SK-N-SH (cell line): Measurements from ENCODE around the gene INSYN2B. TPM values are rescaled to one million over a fixed set of nuclear protein-coding genes. Genes with fewer than 3 reads are reported as not detected.

Source experiments
- CTCF ChIA-PET: fragments of 300-600, 350-600 bp; formaldehyde crosslinking; extraction: SDS; loops from one replicate; lab custom pipeline; 2021; lab: Yijun Ruan, JAX
- POLR2A ChIA-PET: fragments of 350-600 bp; sonication (Branson Sonifier 250); formaldehyde crosslinking; extraction: SDS; loops from one replicate; lab custom pipeline; 2020; ENCODE audit warnings: antibody characterized with exemption, inconsistent platforms; lab: Yijun Ruan, JAX
- DNase-seq: peaks from one replicate; pipeline ENCODE4 v3.0.0; 2012
- H2AFZ ChIP-seq: fragments of 200-600 bp; sonication (generic); 2 replicates; pipeline ENCODE4 v1.8.1; 2016; ENCODE audit warnings: antibody characterized with exemption, mild to moderate bottlenecking, low read depth
- H3F3A ChIP-seq: fragments of 200-600 bp; sonication (generic); replicated peaks from 2 replicates; pipeline ENCODE3; 2016; ENCODE audit warnings: antibody characterized with exemption, mild to moderate bottlenecking; ENCODE audit not compliant: insufficient read depth
- H3K27ac ChIP-seq, 2 experiments: fragments of 200-500 bp in 1 of 2; fragments of 200-600 bp in 1 of 2; sonication (Bioruptor generic) in 1 of 2; sonication (generic), shearing (Covaris generic) in 1 of 2; 2 replicates each; pipeline versions ENCODE4 v1.5.1 to v1.6.1; 2014 to 2016; ENCODE audit warnings: low read depth in 2 of 2, inconsistent platforms in 1 of 2, low read length in 1 of 2, mild to moderate bottlenecking in 1 of 2, mixed read lengths in 1 of 2
- H3K27me3 ChIP-seq: fragments of 200-600 bp; sonication (generic), shearing (Covaris generic); 2 replicates; pipeline ENCODE4 v1.6.1; 2016; ENCODE audit warnings: mixed run types; ENCODE audit not compliant: insufficient read depth
- H3K36me3 ChIP-seq, 2 experiments: fragments of 200-500 bp in 1 of 2; fragments of 200-600 bp in 1 of 2; sonication (Bioruptor generic) in 1 of 2; sonication (generic) in 1 of 2; replicated peaks in 1 of 2; 2 replicates each; pipeline versions ENCODE3 to v1.5.1; 2014 to 2016; ENCODE audit warnings: low read length in 1 of 2, mild to moderate bottlenecking in 1 of 2; ENCODE audit not compliant: insufficient read depth in 2 of 2, control insufficient read depth in 1 of 2
- H3K4me1 ChIP-seq, 2 experiments: fragments of 200-500 bp in 1 of 2; fragments of 200-600 bp in 1 of 2; sonication (Bioruptor generic) in 1 of 2; sonication (generic), shearing (Covaris generic) in 1 of 2; 2 replicates each; pipeline versions ENCODE4 v1.5.1 to v1.6.1; 2014 to 2016; ENCODE audit warnings: low read depth in 1 of 2, low read length in 1 of 2, mixed run types in 1 of 2; ENCODE audit not compliant: insufficient read depth in 2 of 2, control insufficient read depth in 1 of 2
- H3K4me2 ChIP-seq: fragments of 200-600 bp; sonication (generic), shearing (Covaris generic); 2 replicates; pipeline ENCODE4 v1.6.1; 2017; ENCODE audit warnings: mixed run types
- H3K4me3 ChIP-seq, 2 experiments: fragments of 200-500 bp in 1 of 2; fragments of 200-600 bp in 1 of 2; sonication (Bioruptor generic) in 1 of 2; sonication (generic), shearing (Covaris generic) in 1 of 2; 2 replicates each; pipeline versions ENCODE4 v1.5.1 to v1.8.1; 2014 to 2016; ENCODE audit warnings: low read depth in 2 of 2, inconsistent platforms in 1 of 2, low read length in 1 of 2, mild to moderate bottlenecking in 1 of 2, mixed read lengths in 1 of 2, moderate library complexity in 1 of 2
- H3K79me2 ChIP-seq: fragments of 200-600 bp; sonication (generic); 2 replicates; pipeline ENCODE4 v1.8.1; 2017; ENCODE audit warnings: mild to moderate bottlenecking; ENCODE audit not compliant: insufficient read depth
- H3K9ac ChIP-seq: fragments of 200-600 bp; sonication (generic); 2 replicates; pipeline ENCODE4 v1.6.1; 2017; ENCODE audit warnings: mixed run types
- H3K9me2 ChIP-seq: fragments of 200-600 bp; sonication (generic); 2 replicates; pipeline ENCODE4 v1.6.1; 2017; ENCODE audit warnings: mixed run types
- H3K9me3 ChIP-seq: fragments of 200-600 bp; sonication (generic); 2 replicates; pipeline ENCODE4 v1.6.1; 2017; ENCODE audit warnings: mixed run types, mild to moderate bottlenecking, moderate library complexity
- H4K20me1 ChIP-seq: fragments of 200-600 bp; sonication (generic); 2 replicates; pipeline ENCODE4 v1.6.1; 2017; ENCODE audit warnings: mild to moderate bottlenecking, mixed run types; ENCODE audit not compliant: insufficient read depth
- ELF1 ChIP-seq: IDR thresholded peaks from 2 replicates; pipeline ENCODE4 v1.4.0; 2012
- EZH2phosphoT487 ChIP-seq: fragments of 200-600 bp; sonication (generic); IDR thresholded peaks from 2 replicates; pipeline ENCODE4 v1.6.1; 2017; ENCODE audit warnings: low read depth, mixed run types, mild to moderate bottlenecking, antibody characterized with exemption, moderate library complexity, borderline replicate concordance
- FOXJ3 ChIP-seq: sonication (generic); formaldehyde crosslinking; IDR thresholded peaks from 2 replicates; pipeline ENCODE4 v1.5.1; 2020; ENCODE audit warnings: mild to moderate bottlenecking, missing genetic modification reagents
- FOXM1 ChIP-seq: IDR thresholded peaks from 2 replicates; pipeline ENCODE4 v1.4.0; 2012; ENCODE audit warnings: low read depth, mild to moderate bottlenecking
- GATA2 ChIP-seq: sonication (generic); formaldehyde crosslinking; IDR thresholded peaks from 2 replicates; pipeline ENCODE4 v1.5.0; 2020; ENCODE audit warnings: mild to moderate bottlenecking, missing genetic modification reagents
- NFIC ChIP-seq: IDR thresholded peaks from 2 replicates; pipeline ENCODE4 v1.4.0; 2012; ENCODE audit warnings: borderline replicate concordance
- POLR2AphosphoS5 ChIP-seq: IDR thresholded peaks from 2 replicates; pipeline ENCODE4 v1.6.1; 2012; ENCODE audit warnings: low read depth, low read length
- RAD21 ChIP-seq: IDR thresholded peaks from 2 replicates; pipeline ENCODE4 v1.6.1; 2012; ENCODE audit warnings: mild to moderate bottlenecking, low read length
- RFX5 ChIP-seq: IDR thresholded peaks from 2 replicates; pipeline ENCODE4 v1.6.1; 2012; ENCODE audit warnings: mild to moderate bottlenecking, improper control_type of control experiment, low read length
- SIN3A ChIP-seq: IDR thresholded peaks from 2 replicates; pipeline ENCODE4 v1.6.1; 2012; ENCODE audit warnings: low read depth, mild to moderate bottlenecking, low read length, moderate library complexity, borderline replicate concordance
- SMC3 ChIP-seq: IDR thresholded peaks from 2 replicates; pipeline ENCODE4 v1.6.1; 2012; ENCODE audit warnings: low read depth, low read length, improper control_type of control experiment
- YY1 ChIP-seq: IDR thresholded peaks from 2 replicates; pipeline ENCODE4 v1.4.0; 2012; ENCODE audit warnings: low read depth, mild to moderate bottlenecking
- WGBS: methylation state at CpG from one replicate; pipeline ENCODE4 v1.1.6; 2017; ENCODE audit warnings: low lambda C conversion rate; 5-methylcytosine and 5-hydroxymethylcytosine counted together
- polyA plus RNA-seq, 3 experiments: library from polyadenylated mRNA; depleted of rRNA; stranded (reverse); fragments of >200 nt; gene quantifications; 2 replicates each; pipeline ENCODE4 v1.2.3, GENCODE V29; 2012
- TF ChIP-seq, protein P1 (sequence below): fragments of 150-350 bp; IDR thresholded peaks from 2 replicates; pipeline ENCODE4 v1.6.1; 2017; ENCODE audit warnings: antibody characterized with exemption, low read length, low read depth, borderline replicate concordance
- TF ChIP-seq, protein P2 (sequence below): IDR thresholded peaks from 2 replicates; pipeline ENCODE4 v1.4.0; 2012; ENCODE audit warnings: low read depth, borderline replicate concordance
- TF ChIP-seq, protein P3 (sequence below): IDR thresholded peaks from 2 replicates; pipeline ENCODE4 v1.6.1; 2012; ENCODE audit warnings: mild to moderate bottlenecking, low read depth, low read length, moderate library complexity

INSYN2B gene
- polyA plus RNA-seq, 1 of the 3 experiments (the other 2 are of a cell fraction) = 9.2 TPM

DNA sequence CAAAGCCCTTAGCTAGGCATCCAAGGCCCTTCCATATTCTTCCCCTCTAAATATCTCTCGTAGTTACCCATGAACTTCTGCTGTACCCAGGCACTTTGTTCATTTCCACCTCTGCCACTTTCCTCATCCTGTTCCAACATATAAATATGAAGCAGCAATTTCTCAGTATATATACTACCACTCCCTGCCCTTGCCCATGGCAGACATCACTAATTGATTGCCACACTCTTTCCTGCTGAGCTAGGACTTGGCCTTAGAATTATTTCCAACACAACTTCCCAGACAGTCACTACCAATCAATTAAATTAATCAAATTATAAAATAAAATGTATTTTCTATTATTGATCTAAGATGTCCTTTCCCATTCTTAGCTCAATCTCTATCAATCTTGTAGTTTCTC is 8.5 kb downstream of the INSYN2B start:
- TF ChIP-seq SIN3A = no peak
- TF ChIP-seq YY1 = no peak
- no peak for TF ChIP-seq POLR2AphosphoS5
- TF ChIP-seq NFIC = no peak
- TF ChIP-seq SMC3 = no peak
- no peak for TF ChIP-seq RAD21
- TF ChIP-seq FOXM1 = no peak
- TF ChIP-seq, protein P1, sequence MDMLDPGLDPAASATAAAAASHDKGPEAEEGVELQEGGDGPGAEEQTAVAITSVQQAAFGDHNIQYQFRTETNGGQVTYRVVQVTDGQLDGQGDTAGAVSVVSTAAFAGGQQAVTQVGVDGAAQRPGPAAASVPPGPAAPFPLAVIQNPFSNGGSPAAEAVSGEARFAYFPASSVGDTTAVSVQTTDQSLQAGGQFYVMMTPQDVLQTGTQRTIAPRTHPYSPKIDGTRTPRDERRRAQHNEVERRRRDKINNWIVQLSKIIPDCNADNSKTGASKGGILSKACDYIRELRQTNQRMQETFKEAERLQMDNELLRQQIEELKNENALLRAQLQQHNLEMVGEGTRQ = no peak
- TF ChIP-seq EZH2phosphoT487 = no peak
- TF ChIP-seq, protein P2, sequence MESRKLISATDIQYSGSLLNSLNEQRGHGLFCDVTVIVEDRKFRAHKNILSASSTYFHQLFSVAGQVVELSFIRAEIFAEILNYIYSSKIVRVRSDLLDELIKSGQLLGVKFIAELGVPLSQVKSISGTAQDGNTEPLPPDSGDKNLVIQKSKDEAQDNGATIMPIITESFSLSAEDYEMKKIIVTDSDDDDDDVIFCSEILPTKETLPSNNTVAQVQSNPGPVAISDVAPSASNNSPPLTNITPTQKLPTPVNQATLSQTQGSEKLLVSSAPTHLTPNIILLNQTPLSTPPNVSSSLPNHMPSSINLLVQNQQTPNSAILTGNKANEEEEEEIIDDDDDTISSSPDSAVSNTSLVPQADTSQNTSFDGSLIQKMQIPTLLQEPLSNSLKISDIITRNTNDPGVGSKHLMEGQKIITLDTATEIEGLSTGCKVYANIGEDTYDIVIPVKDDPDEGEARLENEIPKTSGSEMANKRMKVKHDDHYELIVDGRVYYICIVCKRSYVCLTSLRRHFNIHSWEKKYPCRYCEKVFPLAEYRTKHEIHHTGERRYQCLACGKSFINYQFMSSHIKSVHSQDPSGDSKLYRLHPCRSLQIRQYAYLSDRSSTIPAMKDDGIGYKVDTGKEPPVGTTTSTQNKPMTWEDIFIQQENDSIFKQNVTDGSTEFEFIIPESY = no peak
- no peak for TF ChIP-seq ELF1
- no peak for TF ChIP-seq GATA2 (CRISPR knock-in tag)
- TF ChIP-seq RFX5 = no peak
- TF ChIP-seq FOXJ3 (CRISPR knock-in tag) = no peak
- TF ChIP-seq, protein P3, sequence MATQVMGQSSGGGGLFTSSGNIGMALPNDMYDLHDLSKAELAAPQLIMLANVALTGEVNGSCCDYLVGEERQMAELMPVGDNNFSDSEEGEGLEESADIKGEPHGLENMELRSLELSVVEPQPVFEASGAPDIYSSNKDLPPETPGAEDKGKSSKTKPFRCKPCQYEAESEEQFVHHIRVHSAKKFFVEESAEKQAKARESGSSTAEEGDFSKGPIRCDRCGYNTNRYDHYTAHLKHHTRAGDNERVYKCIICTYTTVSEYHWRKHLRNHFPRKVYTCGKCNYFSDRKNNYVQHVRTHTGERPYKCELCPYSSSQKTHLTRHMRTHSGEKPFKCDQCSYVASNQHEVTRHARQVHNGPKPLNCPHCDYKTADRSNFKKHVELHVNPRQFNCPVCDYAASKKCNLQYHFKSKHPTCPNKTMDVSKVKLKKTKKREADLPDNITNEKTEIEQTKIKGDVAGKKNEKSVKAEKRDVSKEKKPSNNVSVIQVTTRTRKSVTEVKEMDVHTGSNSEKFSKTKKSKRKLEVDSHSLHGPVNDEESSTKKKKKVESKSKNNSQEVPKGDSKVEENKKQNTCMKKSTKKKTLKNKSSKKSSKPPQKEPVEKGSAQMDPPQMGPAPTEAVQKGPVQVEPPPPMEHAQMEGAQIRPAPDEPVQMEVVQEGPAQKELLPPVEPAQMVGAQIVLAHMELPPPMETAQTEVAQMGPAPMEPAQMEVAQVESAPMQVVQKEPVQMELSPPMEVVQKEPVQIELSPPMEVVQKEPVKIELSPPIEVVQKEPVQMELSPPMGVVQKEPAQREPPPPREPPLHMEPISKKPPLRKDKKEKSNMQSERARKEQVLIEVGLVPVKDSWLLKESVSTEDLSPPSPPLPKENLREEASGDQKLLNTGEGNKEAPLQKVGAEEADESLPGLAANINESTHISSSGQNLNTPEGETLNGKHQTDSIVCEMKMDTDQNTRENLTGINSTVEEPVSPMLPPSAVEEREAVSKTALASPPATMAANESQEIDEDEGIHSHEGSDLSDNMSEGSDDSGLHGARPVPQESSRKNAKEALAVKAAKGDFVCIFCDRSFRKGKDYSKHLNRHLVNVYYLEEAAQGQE = no peak
- 0 out of 4 replicates have a peak overlapping the region, but pooled peaks of 1 of the 2 experiments have one; percentile 11 for H3K4me3 ChIP-seq
- 92% methylated on average over 1 of the region's 1 CpG for WGBS

More for the DNA sequence above, 8.5 kb downstream of the INSYN2B start:
- Histone ChIP-seq H3K9me3 (no peaks in the 10 kb centered on the region), H3K9ac (peak overlapping the region; percentile 64), H3K4me2 (peak overlapping the region; percentile 70), H3K36me3 (peaks cover 0 to 3% of the 10 kb centered on the region in 2 experiments), H3K4me1 (peaks cover 9 to 53% of the 10 kb centered on the region in 2 experiments), H3K9me2 (no peaks in the 10 kb centered on the region), H3K79me2 (peaks cover 92% of the 10 kb centered on the region), H2AFZ (no peak overlapping the region), H3K27me3 (no peaks in the 10 kb centered on the region), H3K27ac (peak overlapping the region; percentile 58 to 96; a peak in 3 of 4 replicates), H3F3A (peaks cover 21% of the 10 kb centered on the region), H4K20me1 (no peaks in the 10 kb centered on the region)
- ChIA-PET CTCF (interaction anchor here (1.0 to 10.4 kb wide), 5 partner anchors 9 to 262 kb away, joined by 3 to 95 read pairs (median 5); partner anchors contain the start of gene INSYN2B), POLR2A (no interaction called here)
- DNase-seq = no peak
